HG03571 (cell line): ENCODE measurements around the gene SH3PXD2B.
"Not testable (repeated sequence)": the region's sequence is repeated elsewhere in the genome, so short reads cannot be mapped to it uniquely, and the experiment has no call there.

Experiments used
- ATAC-seq: cut with Tn5 transposase; IDR thresholded peaks from one replicate; pipeline ENCODE4 v1.9.1; 2021; ENCODE audit not compliant: unreplicated experiment

The SH3PXD2B gene

GRCh38 chr5:172345881-172346280 lies 108.4 kb downstream of the SH3PXD2B start:
- ATAC-seq = no peak

- no peak for ATAC-seq
Measured at GRCh38 chr5:172344855-172345409, 109.4 kb downstream of the SH3PXD2B start.

DNA sequence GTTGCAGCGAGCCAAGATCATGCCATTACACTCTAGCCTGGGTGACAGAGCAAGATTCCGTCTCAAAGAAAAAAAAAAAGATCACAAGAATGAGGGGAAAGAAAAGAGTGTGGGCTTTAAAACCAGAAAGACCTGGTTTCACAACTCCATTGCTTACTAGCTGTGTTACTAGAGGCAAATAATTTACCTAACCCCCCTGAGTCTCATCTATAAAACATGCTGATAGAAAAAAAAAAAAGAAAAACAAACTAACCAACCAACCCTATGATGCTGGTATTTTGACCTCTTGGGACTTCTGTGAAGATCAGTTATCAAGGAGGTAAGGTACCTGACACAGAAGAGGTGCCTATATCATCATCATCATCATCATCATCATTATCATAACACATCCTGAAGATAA lies 110.6 kb downstream of the SH3PXD2B start:
- no peak for ATAC-seq

DNA sequence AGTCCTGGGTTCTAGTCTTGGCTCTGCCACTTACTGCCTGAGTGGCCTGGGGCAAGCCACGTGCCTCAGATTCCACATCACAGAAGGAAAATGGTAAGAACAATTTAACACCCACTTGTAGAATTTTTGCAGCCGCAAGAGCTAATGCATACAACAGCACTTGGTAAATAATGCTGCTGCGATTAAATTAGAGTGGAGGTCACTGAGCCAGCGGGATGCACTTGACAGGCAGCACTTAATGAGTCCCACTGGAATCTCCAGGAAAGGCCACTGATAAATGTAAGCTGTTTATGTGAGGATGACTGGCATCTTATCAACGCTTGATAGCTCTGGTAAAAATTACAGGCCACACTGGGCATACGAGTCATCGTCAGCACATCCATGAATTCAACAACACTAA lies 111.4 kb downstream of the SH3PXD2B start:
- no peak for ATAC-seq

DNA sequence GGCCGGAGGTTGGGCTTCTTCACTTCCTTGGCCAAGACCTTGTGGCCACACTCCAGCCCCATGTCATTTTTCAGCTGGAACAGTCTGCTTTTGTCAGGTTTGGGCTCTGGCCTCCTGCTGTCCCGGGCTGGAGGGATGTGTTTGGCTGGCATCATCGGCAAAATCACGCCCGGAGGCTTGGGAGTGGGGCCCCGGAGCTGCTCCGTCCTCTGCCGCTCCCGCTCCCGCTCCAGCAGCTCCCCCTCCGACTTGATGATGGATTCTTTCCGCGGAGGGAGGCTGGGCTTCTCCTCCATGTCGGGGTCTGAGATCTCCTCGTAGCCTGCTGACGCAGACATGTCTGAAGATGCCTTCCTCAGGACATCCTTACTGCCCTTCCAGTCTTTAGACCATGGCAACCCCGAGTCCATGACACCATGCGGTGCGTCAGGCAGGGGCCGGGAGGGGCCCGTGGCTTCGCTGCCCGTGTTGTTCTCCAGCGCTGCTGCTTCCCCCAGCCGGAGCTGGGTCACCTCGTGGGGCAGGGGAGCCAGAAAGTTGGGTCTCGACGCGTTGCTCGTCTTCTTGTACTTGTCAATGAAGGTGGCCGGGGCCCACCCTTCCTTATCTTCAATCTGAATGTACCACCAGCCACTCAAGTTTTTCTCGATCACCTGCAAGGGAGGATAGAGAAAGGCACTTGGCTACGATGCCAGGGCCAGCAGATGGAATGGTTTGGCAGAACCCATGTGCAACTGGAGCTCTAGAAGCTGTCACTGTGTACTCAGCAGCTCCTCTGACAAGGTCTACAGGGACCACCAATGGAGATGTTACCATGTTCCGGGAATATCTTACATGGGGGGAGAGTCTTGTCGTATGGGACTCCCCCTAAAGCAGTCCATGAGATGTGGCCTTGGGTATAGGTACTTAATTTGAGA lies 114.8 kb downstream of the SH3PXD2B start:
- ATAC-seq = no peak

DNA sequence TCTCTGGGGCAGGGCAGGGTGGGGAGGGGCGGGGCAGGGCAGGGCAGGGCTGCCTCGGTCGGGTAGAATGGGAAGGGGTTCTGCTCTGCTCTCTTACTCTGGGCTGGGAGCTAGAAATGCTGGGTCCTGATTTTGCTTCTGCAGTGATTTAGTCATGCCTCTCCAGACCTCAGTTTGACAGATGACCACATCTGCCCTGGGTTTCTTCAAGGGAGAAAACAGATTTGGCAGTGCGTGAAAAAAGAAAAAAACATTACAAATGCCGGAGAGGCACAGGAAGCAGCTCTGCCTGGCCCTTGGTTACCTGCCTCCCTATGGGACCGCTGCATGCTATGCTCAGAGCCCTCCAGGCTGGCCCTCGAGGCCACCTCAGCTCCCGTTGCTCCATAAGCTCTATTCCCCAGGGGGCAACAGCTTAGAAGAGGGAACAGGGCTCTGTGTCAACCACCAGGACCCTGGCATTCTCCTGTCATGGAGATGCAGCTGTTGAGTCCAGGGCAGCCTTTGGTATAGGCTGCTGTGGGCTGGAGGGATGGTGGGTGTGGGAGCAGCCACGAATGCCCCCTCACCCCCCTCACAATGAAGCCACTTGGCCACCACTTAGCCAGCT lies 117.5 kb downstream of the SH3PXD2B start:
- ATAC-seq = no peak

- ATAC-seq = no peak
Measured at GRCh38 chr5:172336264-172336663, 118.1 kb downstream of the SH3PXD2B start.

DNA sequence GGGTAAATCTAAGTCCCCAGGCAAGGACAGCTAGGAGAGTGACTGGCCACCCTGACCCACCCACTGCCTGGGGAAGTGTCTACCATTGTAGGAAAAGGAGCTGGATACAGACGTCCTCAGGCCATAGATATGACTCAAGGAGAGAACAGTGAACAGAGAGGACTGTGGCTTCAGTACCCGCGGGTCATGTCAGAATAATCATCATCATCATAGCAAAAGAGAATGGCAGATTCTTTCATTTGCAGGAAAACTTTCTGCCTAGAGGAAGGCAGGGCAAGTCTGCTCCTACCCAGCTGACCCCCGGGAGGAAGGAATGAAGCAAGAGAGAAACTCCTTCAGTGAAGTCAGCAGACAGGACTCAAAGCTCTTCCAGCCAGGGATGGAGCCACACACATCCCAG lies 118.6 kb downstream of the SH3PXD2B start:
- no peak for ATAC-seq

GRCh38 chr5:172334641-172335040 lies 119.7 kb downstream of the SH3PXD2B start:
- no peak for ATAC-seq

DNA sequence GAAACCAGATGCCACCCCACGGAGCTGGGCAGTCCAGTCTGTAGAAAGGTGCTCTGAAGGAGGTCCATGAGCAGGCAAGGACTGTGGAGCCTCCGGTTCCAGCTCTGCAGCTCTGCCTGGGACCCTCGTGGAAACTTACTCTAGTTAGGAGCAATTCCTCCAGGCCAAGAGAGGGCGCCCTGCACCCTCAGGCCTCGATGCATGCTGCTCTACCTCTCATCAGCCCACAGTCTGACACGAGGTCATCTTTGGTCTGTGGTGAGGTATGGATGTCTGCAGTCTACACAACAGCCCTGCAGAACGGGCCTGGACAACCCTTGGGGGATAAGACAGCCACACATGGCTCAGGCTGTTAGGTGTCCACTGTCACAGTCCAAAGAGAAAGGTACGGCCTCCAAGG lies 120.1 kb downstream of the SH3PXD2B start:
- no peak for ATAC-seq

DNA sequence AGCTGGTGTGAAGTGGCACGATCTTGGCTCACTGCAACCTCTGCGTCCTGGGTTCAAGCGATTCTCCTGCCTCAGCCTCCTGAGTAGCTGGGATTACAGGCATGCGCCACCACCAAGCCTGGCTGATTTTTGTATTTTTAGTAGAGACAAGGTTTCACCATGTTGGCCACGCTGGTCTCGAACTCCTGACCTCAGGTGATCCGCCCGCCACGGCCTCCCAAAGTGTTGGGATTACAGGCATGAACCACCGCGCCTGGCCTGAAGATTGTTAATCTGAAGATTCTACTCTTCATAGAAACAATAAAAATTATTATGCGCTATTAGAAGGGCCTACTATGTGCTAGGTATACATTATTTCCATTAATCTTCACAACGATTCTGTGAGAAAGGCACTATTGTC lies 127.4 kb downstream of the SH3PXD2B start:
- not testable (repeated sequence) for ATAC-seq

GRCh38 chr5:172325452-172325851 lies 128.9 kb downstream of the SH3PXD2B start:
- ATAC-seq = no peak

DNA sequence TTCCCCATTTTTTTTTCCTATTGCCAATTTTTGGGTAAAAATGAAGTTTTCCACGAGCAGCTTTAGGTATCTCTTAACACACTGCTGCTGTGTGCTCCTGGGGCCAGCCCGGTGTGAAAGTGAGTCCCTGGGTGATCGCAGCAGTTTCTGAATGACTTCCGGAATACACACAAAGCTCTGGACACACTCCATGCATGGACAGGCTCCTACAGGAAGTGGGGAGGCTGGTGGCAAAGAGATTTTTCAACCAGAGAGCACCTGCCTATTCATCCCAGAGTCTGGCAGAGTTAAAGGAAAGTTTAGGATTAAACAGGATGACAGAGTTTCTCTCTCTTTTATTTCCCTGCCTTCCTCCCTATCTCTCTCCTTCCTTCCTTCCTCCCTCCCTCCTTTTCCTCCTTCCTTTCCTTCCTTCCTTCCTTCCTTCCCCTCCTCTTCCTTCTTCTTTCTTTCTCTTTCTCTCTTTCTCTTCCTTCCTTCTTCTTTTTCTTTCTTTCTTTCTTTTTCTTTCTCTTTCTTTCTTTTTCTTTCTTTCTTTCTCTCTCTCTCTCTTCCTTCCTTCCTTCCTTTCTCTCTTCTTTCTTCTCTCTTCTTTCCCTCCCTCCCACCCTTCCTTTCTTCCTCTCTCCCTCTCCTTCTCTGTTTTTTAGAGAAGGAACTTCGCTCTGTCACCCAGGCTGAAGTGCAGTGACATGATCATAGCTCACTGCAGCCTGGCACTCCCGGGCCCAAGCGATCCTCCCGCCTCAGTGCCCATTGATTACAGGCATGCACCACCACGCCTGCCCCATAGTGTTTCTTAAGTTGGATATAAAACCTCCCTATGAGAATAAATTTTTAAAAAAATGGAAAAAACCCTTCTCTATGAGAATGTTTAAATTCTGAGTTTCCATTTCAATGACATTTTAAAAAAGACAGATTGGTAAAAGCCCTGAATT lies 132.0 kb downstream of the SH3PXD2B start:
- peak; percentile 65 for ATAC-seq

GRCh38 chr5:172321593-172321992 lies 132.7 kb downstream of the SH3PXD2B start:
- ATAC-seq = no peak

DNA sequence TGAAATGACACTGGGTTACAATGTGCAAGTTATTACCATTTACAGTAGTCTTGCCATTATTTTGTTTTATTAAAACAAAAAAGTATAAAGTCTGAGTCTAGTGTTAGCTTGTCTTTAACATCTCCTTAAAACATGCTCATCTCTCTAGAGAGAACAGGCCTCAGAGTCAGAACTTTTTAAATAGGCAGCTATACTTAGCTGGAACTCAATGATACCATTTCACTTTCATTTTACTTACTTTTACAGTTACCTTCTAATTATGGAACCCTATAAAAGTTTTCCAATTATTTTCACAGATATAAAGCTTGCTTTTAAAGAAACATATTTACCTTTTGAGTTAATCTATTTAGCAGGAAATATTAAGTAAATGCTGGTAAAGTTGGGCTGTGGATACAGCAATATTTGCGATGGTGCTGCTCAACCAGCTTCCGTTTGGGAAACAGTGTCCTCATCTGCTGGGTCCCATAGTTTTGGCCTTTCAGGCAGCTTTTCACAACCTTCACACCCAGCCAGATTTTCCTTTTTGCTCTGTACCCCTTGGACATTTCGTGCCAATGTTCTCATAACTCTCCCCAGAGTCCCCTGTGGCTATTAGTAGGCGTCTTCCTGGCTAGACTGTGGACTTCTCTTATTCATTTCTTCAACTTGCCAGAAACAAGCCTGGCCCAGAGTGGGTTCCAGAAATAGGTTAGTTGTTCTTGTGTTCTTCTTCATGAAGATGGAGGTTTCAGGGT lies 134.4 kb downstream of the SH3PXD2B start:
- ATAC-seq = no peak

DNA sequence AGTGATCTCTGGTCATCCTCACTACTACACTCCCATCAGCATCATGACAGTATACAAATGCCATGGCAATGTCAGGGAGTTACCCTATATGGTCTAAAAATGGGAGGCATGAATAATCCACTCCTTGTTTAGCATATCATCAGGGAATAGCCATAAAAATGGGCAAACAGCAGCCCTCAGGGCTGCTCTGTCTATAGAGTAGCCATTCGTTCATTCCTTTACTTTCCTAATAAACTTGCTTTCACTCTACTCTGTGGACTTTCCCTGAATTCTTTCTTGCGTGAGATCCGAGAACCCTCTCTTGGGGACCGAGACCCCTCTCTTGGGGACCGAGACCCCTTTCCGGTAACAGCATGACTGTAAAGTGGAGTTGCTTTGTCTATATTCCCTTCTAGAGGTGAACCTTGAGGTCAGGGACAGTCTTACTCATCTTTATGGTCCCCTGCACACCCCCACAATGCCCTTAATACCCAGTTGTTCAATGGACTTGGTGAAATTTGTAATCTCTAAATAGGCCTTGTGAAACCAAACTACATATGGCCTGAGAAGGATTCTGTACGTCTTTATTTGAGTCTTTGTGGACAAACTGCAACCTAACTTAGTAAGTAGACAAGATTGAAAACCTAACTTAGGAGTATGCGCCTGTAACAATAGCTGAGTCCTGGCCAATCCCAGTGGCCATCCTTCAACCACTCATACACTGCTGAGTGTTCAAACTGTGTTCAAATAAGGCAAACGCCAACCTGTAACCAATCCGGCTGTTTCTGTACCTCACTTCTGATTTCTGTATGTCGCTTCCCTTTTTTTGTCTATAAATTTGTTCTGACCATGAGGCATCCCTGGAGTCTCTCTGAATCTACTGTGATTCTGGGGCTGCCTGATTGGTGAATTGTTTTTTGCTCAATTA lies 138.5 kb downstream of the SH3PXD2B start:
- peak; percentile 76 for ATAC-seq

DNA sequence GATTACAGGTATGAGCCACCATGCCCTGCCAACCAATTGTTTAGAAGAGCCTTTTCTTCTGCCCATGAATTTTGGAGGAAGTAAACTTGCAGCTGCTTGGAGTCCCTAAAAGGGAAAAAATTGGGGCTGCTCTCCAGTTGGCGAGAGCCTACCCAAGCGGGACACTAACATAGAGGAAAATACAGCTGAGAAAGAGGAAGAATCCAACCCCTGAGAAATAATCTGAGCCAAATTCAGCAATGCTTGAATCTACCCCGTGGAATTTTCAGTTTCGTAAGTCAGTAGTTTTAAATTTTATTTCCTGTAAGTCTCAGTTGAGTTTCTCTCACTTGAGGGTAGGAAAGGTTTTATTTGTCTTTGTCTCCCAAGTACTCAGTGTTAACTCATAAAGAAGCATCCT lies 140.4 kb downstream of the SH3PXD2B start:
- no peak for ATAC-seq

- no peak for ATAC-seq
Measured at GRCh38 chr5:172312286-172312685, 142.0 kb downstream of the SH3PXD2B start.

GRCh38 chr5:172311605-172312004 lies 142.7 kb downstream of the SH3PXD2B start:
- ATAC-seq = no peak
